22Rv1 (cell line): ENCODE data around the gene PACRG.

ENCODE experiments used
- H3K27ac ChIP-seq: fragments of 450-650 bp; 2 replicates; pipeline ENCODE4 v1.5.1; 2017
- CTCF ChIP-seq: fragments of 450-650 bp; IDR thresholded peaks from 2 replicates; pipeline ENCODE4 v1.5.1; 2017; ENCODE audit warnings: mild to moderate bottlenecking
- ZFX ChIP-seq: fragments of 450-650 bp; IDR thresholded peaks from 2 replicates; pipeline ENCODE4 v1.6.1; 2017; ENCODE audit warnings: antibody characterized with exemption, borderline replicate concordance

The PACRG gene

DNA sequence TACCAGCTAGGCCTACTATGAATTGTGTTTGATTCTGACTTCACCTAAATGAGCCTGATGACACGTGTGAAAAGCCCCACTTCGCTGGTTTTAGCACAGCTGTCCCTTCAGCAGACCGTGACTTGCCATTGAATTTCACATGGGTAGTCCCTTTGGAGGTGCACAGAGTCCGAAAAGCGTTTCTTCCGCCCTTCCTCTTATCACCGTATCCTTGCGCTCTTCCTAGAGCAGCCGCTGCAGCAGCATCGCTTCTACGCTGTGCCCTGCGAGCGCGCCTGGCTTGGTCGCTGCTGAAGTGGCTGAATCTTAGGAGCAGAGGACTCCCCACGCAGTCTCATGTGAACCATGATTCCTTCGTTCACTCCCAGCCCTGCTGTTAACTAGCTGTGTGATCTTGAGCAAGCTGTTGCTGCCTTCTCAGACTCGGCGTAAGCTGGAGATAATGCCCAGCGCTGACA is 127.0 kb downstream of the PACRG start:
- H3K27ac ChIP-seq = no peak overlapping the region
- no peak for TF ChIP-seq CTCF
- no peak for TF ChIP-seq ZFX

GRCh38 chr6:162856885-162857284 is 129.1 kb downstream of the PACRG start:
- no peak for TF ChIP-seq ZFX
- TF ChIP-seq CTCF = peak; percentile 47
- H3K27ac ChIP-seq = no peak overlapping the region

DNA sequence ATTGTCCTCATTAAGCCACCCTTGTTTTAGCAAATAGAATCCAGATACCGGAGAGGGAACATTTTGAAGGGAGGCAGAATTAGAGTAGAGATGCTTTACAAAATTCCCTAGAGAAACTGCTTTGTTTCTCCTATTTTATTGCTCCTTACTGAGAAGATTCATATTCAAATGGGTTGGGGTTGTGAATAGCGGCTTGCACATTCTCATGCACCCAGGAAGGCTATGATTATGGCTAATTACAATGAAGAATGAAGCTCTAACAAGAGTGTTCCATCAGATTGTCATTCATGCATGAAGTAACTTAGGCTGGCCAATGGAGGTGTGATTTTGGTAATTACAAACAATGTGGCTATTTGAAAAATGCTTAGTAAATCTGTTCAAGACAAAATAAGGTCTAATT is 129.6 kb downstream of the PACRG start:
- no peak overlapping the region for H3K27ac ChIP-seq
- TF ChIP-seq ZFX = no peak
- TF ChIP-seq CTCF = no peak

DNA sequence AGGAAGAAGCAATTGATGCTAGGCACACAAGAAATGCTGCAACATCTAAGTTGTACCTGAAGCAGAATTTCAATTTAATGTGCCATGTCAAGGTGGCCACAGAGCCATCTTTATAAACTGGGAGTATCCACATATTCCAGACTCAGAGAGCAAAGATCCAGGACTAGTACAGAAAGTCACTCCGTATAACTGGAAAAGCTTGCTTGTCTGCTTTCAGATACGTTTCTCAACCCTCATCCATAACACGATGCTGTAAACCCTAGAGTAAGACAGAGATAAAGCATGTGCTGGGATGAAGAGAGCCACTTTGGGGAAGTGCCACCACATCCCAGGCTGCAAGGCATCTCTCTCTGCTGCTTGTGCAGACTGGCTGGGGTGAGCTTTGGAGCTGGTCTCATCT is 134.7 kb downstream of the PACRG start:
- H3K27ac ChIP-seq = no peak overlapping the region
- no peak for TF ChIP-seq CTCF
- no peak for TF ChIP-seq ZFX

GRCh38 chr6:162862941-162863340 is 135.2 kb downstream of the PACRG start:
- H3K27ac ChIP-seq = no peak overlapping the region
- TF ChIP-seq ZFX (no peak), CTCF (no peak)

GRCh38 chr6:162863821-162864220 is 136.0 kb downstream of the PACRG start:
- TF ChIP-seq ZFX (no peak), CTCF (no peak)
- no peak overlapping the region for H3K27ac ChIP-seq

DNA sequence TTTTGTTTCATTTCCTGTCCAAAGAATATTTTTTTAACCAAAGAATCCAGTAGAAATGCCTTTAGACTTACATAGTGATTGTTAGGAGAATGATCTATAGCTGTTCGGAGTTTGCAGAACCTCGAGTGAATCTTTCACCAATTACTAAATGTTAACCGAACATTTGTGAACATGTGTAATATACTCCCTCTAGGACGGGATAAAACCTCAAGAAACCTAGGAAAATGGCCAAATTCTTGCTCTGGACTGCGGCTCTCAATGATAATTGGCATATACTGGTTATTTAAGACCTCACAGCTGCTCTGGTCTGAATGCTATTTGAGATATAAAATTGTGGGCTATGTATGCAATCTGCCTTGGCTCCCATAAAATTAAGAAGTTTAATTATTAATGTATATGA is 137.1 kb downstream of the PACRG start:
- H3K27ac ChIP-seq = no peak overlapping the region
- TF ChIP-seq CTCF (no peak), ZFX (no peak)
